Endothelial cell of umbilical vein (primary cell): ENCODE data around the gene TIMM10. TPM values are rescaled to one million over a fixed set of nuclear protein-coding genes. Genes with fewer than 3 reads are reported as not detected.

ENCODE experiments used
- Bru-seq: library from RNA; stranded (reverse); fragments of 400-500 nt; gene quantifications from one replicate; lab custom pipeline; 2021; lab: Mats Ljungman, UMichigan
- BruChase-seq, 2 experiments: library from RNA; stranded (reverse); fragments of 400-500 nt; gene quantifications; one replicate each; lab custom pipeline; 2021; lab: Mats Ljungman, UMichigan
- BruUV-seq: library from RNA; stranded (reverse); fragments of 400-500 nt; replicated peaks from 2 replicates; lab custom pipeline; 2021; lab: Mats Ljungman, UMichigan
- CTCF ChIA-PET: fragments of 300-600, 350-600 bp; sonication (Branson Sonifier 250); formaldehyde crosslinking; loops from one replicate; lab custom pipeline; 2021; ENCODE audit warnings: antibody characterized with exemption, inconsistent platforms; lab: Charles Lee
- POLR2A ChIA-PET: fragments of 300-600, 350-600 bp; sonication (Branson Sonifier 250); formaldehyde crosslinking; loops from one replicate; lab custom pipeline; 2021; ENCODE audit warnings: antibody characterized with exemption, inconsistent platforms; lab: Charles Lee
- DNase-seq: peaks from one replicate; pipeline ENCODE4 v3.0.0-alpha.2; 2011; ENCODE audit warnings: low read depth, low spot score
- FAIRE-seq: peaks from 2 replicates; lab custom pipeline; 2011; peaks lifted over from hg19 to GRCh38; lab: Jason Lieb, UNC
- H2AFZ ChIP-seq: 2 replicates; pipeline ENCODE4 v1.6.0; 2012; ENCODE audit warnings: low read depth, low read length, control low read depth, inconsistent platforms
- H3K27ac ChIP-seq: 2 replicates; pipeline ENCODE4 v1.5.1; 2011; ENCODE audit warnings: low read depth, mild to moderate bottlenecking, control low read depth, low read length, moderate library complexity; ENCODE audit not compliant: insufficient read depth
- H3K27me3 ChIP-seq, 2 experiments: 2 replicates each; pipeline versions ENCODE4 v1.6.0 to v1.6.1; 2011; ENCODE audit warnings: low read length in 2 of 2, mixed read lengths in 1 of 2; ENCODE audit not compliant: control insufficient read depth in 2 of 2, insufficient read depth in 2 of 2
- H3K36me3 ChIP-seq, 2 experiments: 2 replicates in 1 of 2; 3 replicates in 1 of 2; pipeline ENCODE4 v1.5.1; 2011; ENCODE audit warnings: low read length in 2 of 2, mild to moderate bottlenecking in 1 of 2, moderate library complexity in 1 of 2; ENCODE audit not compliant: control insufficient read depth in 2 of 2, insufficient read depth in 2 of 2; ENCODE audit errors: extremely low read depth in 1 of 2
- H3K4me1 ChIP-seq: 3 replicates; pipeline ENCODE4 v1.5.1; 2011; ENCODE audit warnings: mild to moderate bottlenecking, low read length; ENCODE audit not compliant: control insufficient read depth, insufficient read depth; ENCODE audit errors: extremely low read depth
- H3K4me2 ChIP-seq: 2 replicates; pipeline ENCODE4 v1.6.1; 2011; ENCODE audit warnings: low read length, control low read depth, mixed read lengths; ENCODE audit not compliant: insufficient read depth
- H3K4me3 ChIP-seq, 3 experiments: fragments of 200-600 bp in 1 of 3; sonication (generic), shearing (Covaris generic) in 1 of 3; replicated peaks in 1 of 3; 2 replicates each; pipeline ENCODE4 v1.5.1; 2011 to 2016; ENCODE audit warnings: control low read depth in 3 of 3, low read length in 3 of 3, mild to moderate bottlenecking in 2 of 3, inconsistent platforms in 1 of 3, low read depth in 1 of 3, moderate library complexity in 1 of 3; ENCODE audit not compliant: insufficient read depth in 1 of 3
- H3K79me2 ChIP-seq: 2 replicates; pipeline ENCODE4 v1.6.0; 2012; ENCODE audit warnings: low read length, inconsistent platforms; ENCODE audit not compliant: control insufficient read depth, insufficient read depth
- H3K9ac ChIP-seq: replicated peaks from 2 replicates; pipeline ENCODE3; 2011; ENCODE audit warnings: low read length, control low read depth; ENCODE audit not compliant: insufficient read depth; ENCODE audit errors: extremely low read depth
- H3K9me1 ChIP-seq: replicated peaks from 3 replicates; pipeline ENCODE4 v1.6.0; 2011; ENCODE audit warnings: mild to moderate bottlenecking, low read length; ENCODE audit not compliant: control insufficient read depth, insufficient read depth; ENCODE audit errors: extremely low read depth
- H3K9me3 ChIP-seq: replicated peaks from 2 replicates; pipeline ENCODE4 v1.5.1; 2012; ENCODE audit warnings: low read length, inconsistent platforms; ENCODE audit not compliant: control insufficient read depth, insufficient read depth
- H4K20me1 ChIP-seq: replicated peaks from 2 replicates; pipeline ENCODE3; 2011; ENCODE audit warnings: mild to moderate bottlenecking, low read length; ENCODE audit not compliant: control insufficient read depth, insufficient read depth; ENCODE audit errors: extremely low read depth
- EZH2 ChIP-seq: IDR thresholded peaks from 2 replicates; pipeline ENCODE4 v1.6.1; 2012; ENCODE audit warnings: borderline replicate concordance, low read depth, mild to moderate bottlenecking, moderate library complexity, low read length, inconsistent platforms; ENCODE audit not compliant: severe bottlenecking
- FOS ChIP-seq: IDR thresholded peaks from 2 replicates; pipeline ENCODE4 v1.6.1; 2011; ENCODE audit warnings: mild to moderate bottlenecking, low read length, moderate library complexity, borderline replicate concordance; ENCODE audit not compliant: insufficient read depth
- GATA2 ChIP-seq: IDR thresholded peaks from 2 replicates; pipeline ENCODE4 v1.7.0; 2011; ENCODE audit warnings: low read depth, mild to moderate bottlenecking, moderate library complexity, mixed read lengths, low read length; ENCODE audit not compliant: insufficient read length, insufficient read depth
- JUN ChIP-seq: IDR thresholded peaks from 2 replicates; pipeline ENCODE4 v1.6.1; 2011; ENCODE audit warnings: borderline replicate concordance, low read depth; ENCODE audit not compliant: insufficient read length, insufficient read depth
- MYC ChIP-seq: IDR thresholded peaks from one replicate; pipeline ENCODE4 v1.6.1; 2011; ENCODE audit warnings: mild to moderate bottlenecking, low read depth, low read length
- POLR2A ChIP-seq: IDR thresholded peaks from 2 replicates; pipeline ENCODE4 v1.6.1; 2012; ENCODE audit warnings: low read depth, mild to moderate bottlenecking, control low read depth, low read length
- POLR2AphosphoS5 ChIP-seq: IDR thresholded peaks from 2 replicates; pipeline ENCODE4 v1.6.1; 2012; ENCODE audit warnings: low read depth, mild to moderate bottlenecking, control low read depth, low read length, moderate library complexity; ENCODE audit not compliant: insufficient read depth
- dilution Hi-C: fragments of 300-500 bp; cut with MboI; formaldehyde crosslinking; loops from one replicate; pipeline ENCODE4 v1.15.0; 2019; ENCODE audit warnings: low sequenced_read_pairs; ENCODE audit not compliant: extremely low pct_ligation_motif_present
- intact Hi-C: fragments of 100-400 bp; cut with micrococcal nuclease; formaldehyde crosslinking; loops from one replicate; pipeline ENCODE4 v1.10.0; 2022
- long read RNA-seq: library from polyadenylated mRNA; stranded (forward); transcript quantifications from one replicate; pipeline ENCODE4 v2.0.0, GENCODE V29; 2021
- polyA minus RNA-seq, 3 experiments: library from RNA; depleted of rRNA, polyadenylated mRNA; stranded (reverse); fragments of >200 nt; gene quantifications; 1 replicate in 1 of 3; 2 replicates in 2 of 3; pipeline ENCODE4 v1.2.3, GENCODE V29; 2011
- polyA plus RNA-seq, 4 experiments: library from polyadenylated mRNA; depleted of rRNA in 3 of 4; stranded (reverse) in 3 of 4; unstranded in 1 of 4; fragments of >200 nt; gene quantifications; 2 replicates each; pipeline versions ENCODE4 v1.2.1 to v1.2.3, GENCODE V29; 2011 to 2012; ENCODE audit warnings: missing spikeins in 1 of 4
- total RNA-seq: library from RNA; stranded (reverse); gene quantifications from 2 replicates; pipeline ENCODE4 v1.2.3, GENCODE V29; 2021
- TF ChIP-seq, protein P1 (sequence below): IDR thresholded peaks from 2 replicates; pipeline ENCODE4 v1.6.1; 2011; ENCODE audit not compliant: insufficient read depth, insufficient read length
- TF ChIP-seq, protein P2 (sequence below), 2 donors: IDR thresholded peaks; 1 replicate in 1 of 2; 2 replicates in 1 of 2; pipeline ENCODE4 v1.5.1; 2011; ENCODE audit warnings: low read length in 2 of 2, mild to moderate bottlenecking in 2 of 2, moderate library complexity in 2 of 2, control low read depth in 1 of 2, inconsistent platforms in 1 of 2, low read depth in 1 of 2; ENCODE audit not compliant: insufficient read depth in 1 of 2; ENCODE audit errors: extremely low read depth in 1 of 2

The TIMM10 gene, protein sequence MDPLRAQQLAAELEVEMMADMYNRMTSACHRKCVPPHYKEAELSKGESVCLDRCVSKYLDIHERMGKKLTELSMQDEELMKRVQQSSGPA
- total RNA-seq (64.2 and 105 TPM in 2 replicates), polyA plus RNA-seq (109 and 128 TPM in 2 replicates), polyA minus RNA-seq (46.9 and 56.5 TPM in 2 replicates), Bru-seq, nascent RNA (percentile 69 among the genes with signal in this experiment), BruChase-seq, experiment 1, labeled RNA remaining after a 6-hour chase (percentile 80 among the genes with signal in this experiment), BruChase-seq, experiment 2, labeled RNA remaining after a 2-hour chase (percentile 72 among the genes with signal in this experiment)
- 122 and 165 TPM in 2 replicates for polyA plus RNA-seq (2011; cell fraction: cytosol; rRNA removed)
- 43.4 and 47.7 TPM in 2 replicates for polyA plus RNA-seq (2011; cell fraction: nucleus; rRNA removed)
- 97.8 and 133 TPM in 2 replicates for polyA plus RNA-seq (2012)
- polyA minus RNA-seq (2011; cell fraction: cytosol; rRNA and poly(A)+ RNA removed) = 16.3 TPM
- polyA minus RNA-seq (2011; cell fraction: nucleus; rRNA and poly(A)+ RNA removed) = 9.0 and 10.6 TPM in 2 replicates
- long read RNA-seq, transcript TIMM10-201 (3 exons, 680 nt) = major isoform, 255 of 344 reads
- long read RNA-seq, transcript TIMM10-202 (3 exons, 530 nt) = minor isoform, 9 of 344 reads
- long read RNA-seq, partial matches to known transcripts = 3 of 344 reads
- long read RNA-seq, other reads (novel, unspliced or antisense) = 77 of 344 reads

DNA sequence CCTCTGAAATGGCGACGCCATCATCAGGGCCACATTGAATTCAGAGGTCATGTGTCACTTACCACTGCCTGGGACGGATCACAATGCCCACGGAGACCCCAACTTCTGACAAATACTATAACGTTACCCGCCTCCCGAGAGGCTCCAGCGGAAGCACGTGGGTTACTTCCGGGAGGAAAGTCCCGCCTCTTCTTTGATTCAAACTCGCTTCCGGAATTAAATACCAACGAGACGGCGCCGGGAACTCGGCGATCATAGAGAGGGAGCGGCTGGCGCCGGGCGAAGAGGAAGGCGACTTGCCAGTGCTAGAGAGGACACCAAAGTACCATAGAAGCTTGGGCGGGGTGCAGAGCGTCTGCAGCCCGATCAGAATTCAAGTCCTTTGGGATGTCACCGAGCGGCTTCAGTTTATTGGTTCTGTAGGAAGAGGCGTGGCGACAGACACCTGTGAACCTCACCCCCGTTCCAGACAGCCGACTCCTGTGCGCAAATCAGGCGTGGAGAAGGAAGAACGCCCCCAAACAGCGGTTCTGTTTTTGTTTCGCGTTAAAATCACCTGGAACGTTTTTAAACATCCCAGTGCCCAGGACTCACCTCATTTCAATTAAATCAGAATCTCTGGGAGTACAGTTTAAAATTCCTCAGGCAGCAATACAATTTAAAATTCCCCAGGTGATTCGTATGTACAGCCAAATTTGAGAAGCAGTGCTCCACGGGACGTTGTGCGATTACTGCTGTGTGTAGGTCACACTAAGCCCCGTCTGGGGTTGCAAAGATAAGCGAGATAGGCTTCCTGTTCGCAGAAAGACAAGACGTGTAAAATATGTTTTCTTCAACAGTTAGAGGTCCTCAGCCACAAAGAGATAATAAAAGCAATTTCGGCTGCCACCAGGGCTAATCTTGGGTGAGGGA is at the start of gene TIMM10:
TIMM10 (minus strand) TSS at position 159 of the 912 bp plus-strand sequence. CDS start 565 bp downstream, outside the sequence.
- Histone ChIP-seq H3K27me3 (peaks cover 0 to 2% of the 10 kb centered on the region in 2 experiments), H3K4me2 (peak within 1 kb of the TSS; percentile 96), H2AFZ (peak within 1 kb of the TSS; percentile 90), H3K9me3 (no peaks in the 10 kb centered on the region), H3K36me3 (peaks cover 2 to 6% of the 10 kb centered on the region in 2 experiments), H3K9me1 (no peaks in the 10 kb centered on the region), H3K4me3 (peak within 1 kb of the TSS; percentile 53 to 74 (median 69)), H3K4me1 (peaks cover 21% of the 10 kb centered on the region), H3K79me2 (peaks cover 18% of the 10 kb centered on the region), H3K27ac (peak within 1 kb of the TSS; percentile 48), H4K20me1 (no peaks in the 10 kb centered on the region), H3K9ac (peak within 1 kb of the TSS; percentile 69)
- ChIA-PET POLR2A (interaction anchor here (1.5 kb wide), 1 partner anchor 110 kb away, joined by 3 read pairs; no protein-coding TSS in a partner anchor), CTCF (interaction anchor here (1.0 to 10.9 kb wide), 7 partner anchors 15 to 185 kb away, joined by 3 to 316 read pairs (median 10); partner anchors contain the start of genes RTN4RL2, SLC43A1 and UBE2L6)
- BruUV-seq = TSS peak; percentile 75
- FAIRE-seq (peak; percentile 96), DNase-seq (peak; percentile 96)
- intact Hi-C loops = loop anchor here (1.0 kb wide), 3 partner anchors 35 to 126 kb away; partner anchors contain the start of gene CLP1
- dilution Hi-C loops = no loop called here
- TF ChIP-seq POLR2A (peak; percentile 45), POLR2AphosphoS5 (peak; percentile 67), EZH2 (no peak), FOS (no peak), MYC (no peak), JUN (no peak), GATA2 (no peak)
- TF ChIP-seq, protein P1, sequence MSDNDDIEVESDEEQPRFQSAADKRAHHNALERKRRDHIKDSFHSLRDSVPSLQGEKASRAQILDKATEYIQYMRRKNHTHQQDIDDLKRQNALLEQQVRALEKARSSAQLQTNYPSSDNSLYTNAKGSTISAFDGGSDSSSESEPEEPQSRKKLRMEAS = peak; percentile 86
- TF ChIP-seq, protein P2, sequence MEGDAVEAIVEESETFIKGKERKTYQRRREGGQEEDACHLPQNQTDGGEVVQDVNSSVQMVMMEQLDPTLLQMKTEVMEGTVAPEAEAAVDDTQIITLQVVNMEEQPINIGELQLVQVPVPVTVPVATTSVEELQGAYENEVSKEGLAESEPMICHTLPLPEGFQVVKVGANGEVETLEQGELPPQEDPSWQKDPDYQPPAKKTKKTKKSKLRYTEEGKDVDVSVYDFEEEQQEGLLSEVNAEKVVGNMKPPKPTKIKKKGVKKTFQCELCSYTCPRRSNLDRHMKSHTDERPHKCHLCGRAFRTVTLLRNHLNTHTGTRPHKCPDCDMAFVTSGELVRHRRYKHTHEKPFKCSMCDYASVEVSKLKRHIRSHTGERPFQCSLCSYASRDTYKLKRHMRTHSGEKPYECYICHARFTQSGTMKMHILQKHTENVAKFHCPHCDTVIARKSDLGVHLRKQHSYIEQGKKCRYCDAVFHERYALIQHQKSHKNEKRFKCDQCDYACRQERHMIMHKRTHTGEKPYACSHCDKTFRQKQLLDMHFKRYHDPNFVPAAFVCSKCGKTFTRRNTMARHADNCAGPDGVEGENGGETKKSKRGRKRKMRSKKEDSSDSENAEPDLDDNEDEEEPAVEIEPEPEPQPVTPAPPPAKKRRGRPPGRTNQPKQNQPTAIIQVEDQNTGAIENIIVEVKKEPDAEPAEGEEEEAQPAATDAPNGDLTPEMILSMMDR (IDR thresholded peaks at IDR 0.05; ENCODE audit: extremely low read depth in 1 of 2, insufficient read depth in 1 of 2, low read depth in 1 of 2, low read length in 2 of 2) = no peak
